T-cell (primary cell): ENCODE measurements around the gene HEPHL1. TPM values are rescaled to one million over a fixed set of nuclear protein-coding genes. Genes with fewer than 3 reads are reported as not detected.

Experiments used
- ATAC-seq, 4 experiments: fragments of 200-7000 bp in 3 of 4; fragments of 150-1000 bp in 1 of 4; cut with Tn5 transposase; replicated peaks in 1 of 4; 1 replicate in 3 of 4; 2 replicates in 1 of 4; pipeline ENCODE4 v1.10.0; 2021; ENCODE audit warnings: moderate library complexity in 3 of 4, mild to moderate bottlenecking in 2 of 4, moderate number of reproducible peaks in 1 of 4
- CTCF ChIA-PET, 2 donors: fragments of 300-600 bp; sonication (Branson Sonifier 250); formaldehyde crosslinking; loops; one replicate each; lab custom pipeline; 2022; ENCODE audit warnings: antibody characterized with exemption in 2 of 2; lab: Charles Lee
- POLR2A ChIA-PET, 2 donors: fragments of 300-600 bp; sonication (Branson Sonifier 250); formaldehyde crosslinking; loops; one replicate each; lab custom pipeline; 2022; ENCODE audit warnings: antibody characterized with exemption in 2 of 2; lab: Charles Lee
- DNase-seq, 35 experiments: peaks; one replicate each; pipeline versions ENCODE4 v3.0.0 to v3.0.0-alpha.2; 2013 to 2023
- H3K27ac ChIP-seq: one replicate; pipeline ENCODE4 v1.5.1; 2013; ENCODE audit warnings: low read length
- H3K27me3 ChIP-seq, 2 experiments: replicated peaks in 1 of 2; 1 replicate in 1 of 2; 2 replicates in 1 of 2; pipeline versions ENCODE4 v1.6.1 to v1.7.0; 2013; ENCODE audit warnings: low read length in 1 of 2, mixed read lengths in 1 of 2; ENCODE audit not compliant: control insufficient read depth in 2 of 2, insufficient read depth in 2 of 2; ENCODE audit errors: extremely low read depth in 1 of 2
- H3K36me3 ChIP-seq, 2 donors: 1 replicate in 1 of 2; 2 replicates in 1 of 2; pipeline versions ENCODE4 v1.6.1 to v1.7.0; 2013; ENCODE audit warnings: low read length in 1 of 2; ENCODE audit not compliant: control insufficient read depth in 2 of 2, insufficient read depth in 1 of 2; ENCODE audit errors: extremely low read depth in 1 of 2
- H3K4me1 ChIP-seq, 2 experiments: 1 replicate in 1 of 2; 2 replicates in 1 of 2; pipeline versions ENCODE4 v1.6.1 to v1.7.0; 2013; ENCODE audit warnings: low read length in 2 of 2, mixed read lengths in 1 of 2; ENCODE audit not compliant: insufficient read depth in 2 of 2, control insufficient read depth in 1 of 2; ENCODE audit errors: extremely low read depth in 1 of 2
- H3K4me3 ChIP-seq, 2 donors: 1 replicate in 1 of 2; 2 replicates in 1 of 2; pipeline versions ENCODE4 v1.5.1 to v1.7.0; 2013; ENCODE audit warnings: mild to moderate bottlenecking in 2 of 2, low read length in 1 of 2, moderate library complexity in 1 of 2; ENCODE audit not compliant: control insufficient read depth in 1 of 2; ENCODE audit errors: extremely low read depth in 1 of 2
- H3K9me3 ChIP-seq: 2 replicates; pipeline ENCODE4 v1.7.0; 2013
- H3K27ac Mint-ChIP-seq, 2 donors: one replicate each; pipeline ENCODE4 v1.8.0; 2020 to 2021; ENCODE audit warnings: mild to moderate bottlenecking in 2 of 2, mixed read lengths in 2 of 2
- H3K27me3 Mint-ChIP-seq, 2 donors: one replicate each; pipeline ENCODE4 v1.8.0; 2021 to 2022; ENCODE audit warnings: mixed read lengths in 2 of 2
- H3K36me3 Mint-ChIP-seq: one replicate; pipeline ENCODE4 v1.8.0; 2021; ENCODE audit warnings: mixed read lengths
- H3K4me1 Mint-ChIP-seq, 3 donors: one replicate each; pipeline ENCODE4 v1.8.0; 2020 to 2022; ENCODE audit warnings: mixed read lengths in 3 of 3, mild to moderate bottlenecking in 1 of 3
- H3K4me3 Mint-ChIP-seq, 3 donors: one replicate each; pipeline ENCODE4 v1.8.0; 2020 to 2022; ENCODE audit warnings: mild to moderate bottlenecking in 3 of 3, mixed read lengths in 3 of 3, moderate library complexity in 3 of 3
- H3K9me3 Mint-ChIP-seq, 3 donors: one replicate each; pipeline ENCODE4 v1.8.0; 2020 to 2022; ENCODE audit warnings: mixed read lengths in 3 of 3
- WGBS: methylation state at CpG from one replicate; pipeline ENCODE4 v1.1.5; 2013; ENCODE audit warnings: missing lambda C conversion rate; ENCODE audit not compliant: insufficient coverage; 5-methylcytosine and 5-hydroxymethylcytosine counted together
- total RNA-seq, 35 experiments: library from RNA in 6 of 35; stranded (reverse) in 6 of 35; fragments of 120-200 nt in 1 of 35; gene quantifications; one replicate each; pipeline versions ENCODE4 v1.2.1 to v1.2.4 and lab custom pipeline; 2013 to 2026

HEPHL1 gene
- total RNA-seq, 5 donors from 2014 or later (not counting 1 experiment from before 2014, with no cell fraction given): not detected

- no peak overlapping the region for H3K4me3 Mint-ChIP-seq
- Histone ChIP-seq H3K27me3 (peaks cover 2 to 5% of the 10 kb centered on the region in 2 experiments), H3K9me3 (no peaks in the 10 kb centered on the region), H3K27ac (no peak overlapping the region), H3K4me1 (no peaks in the 10 kb centered on the region), H3K4me3 (no peak overlapping the region), H3K36me3 (no peaks in the 10 kb centered on the region)
- CTCF ChIA-PET: no interaction called here
- no peak overlapping the region for H3K27ac Mint-ChIP-seq
- ATAC-seq (no peak), DNase-seq (no peak)
- no CpG with 5 or more reads among the region's 1 CpG for WGBS
- no peaks in the 10 kb centered on the region for H3K36me3 Mint-ChIP-seq
- H3K27me3 Mint-ChIP-seq: peaks cover 2 to 10% of the 10 kb centered on the region in 2 donors
- no peaks in the 10 kb centered on the region for H3K4me1 Mint-ChIP-seq
- POLR2A ChIA-PET: no interaction called here
- H3K9me3 Mint-ChIP-seq: peaks cover 4 to 14% (median 8%) of the 10 kb centered on the region in 3 donors
These were observed 8.9 kb downstream of the HEPHL1 start for GRCh38 chr11:94030059-94030458.

DNA sequence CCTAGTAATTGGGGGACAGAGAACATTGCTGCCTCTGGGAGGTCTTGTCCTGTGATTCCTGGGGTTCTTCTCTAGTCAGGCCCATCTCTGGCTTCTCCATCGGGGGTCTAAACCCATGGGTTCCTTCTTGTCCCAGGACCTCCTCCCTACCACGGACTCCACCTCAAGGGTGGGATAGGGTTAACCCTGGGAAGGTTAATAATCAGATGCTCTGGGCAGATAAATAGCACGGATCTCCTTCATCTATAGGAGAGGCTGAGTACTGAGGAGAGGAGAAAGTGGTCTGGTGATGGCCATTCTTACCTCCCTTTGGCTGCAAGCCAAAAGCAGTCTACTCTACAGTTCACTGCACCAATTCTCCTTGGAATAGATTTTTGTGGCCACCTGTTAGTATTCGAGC lies 10.5 kb downstream of the HEPHL1 start:
- WGBS: 33% methylated on average over 1 of the region's 4 CpGs
- peaks cover 2 to 5% of the 10 kb centered on the region in 2 experiments for H3K27me3 ChIP-seq
- no peak for ATAC-seq
- Mint-ChIP-seq H3K36me3 (no peaks in the 10 kb centered on the region), H3K9me3 (peaks cover 8 to 14% (median 8%) of the 10 kb centered on the region in 3 donors), H3K27ac (no peak overlapping the region), H3K4me3 (no peak overlapping the region), H3K4me1 (no peaks in the 10 kb centered on the region), H3K27me3 (peaks cover 2 to 10% of the 10 kb centered on the region in 2 donors)
- no peak overlapping the region for H3K4me3 ChIP-seq
- ChIA-PET POLR2A (no interaction called here), CTCF (no interaction called here)
- H3K36me3 ChIP-seq: no peaks in the 10 kb centered on the region
- H3K4me1 ChIP-seq: no peaks in the 10 kb centered on the region
- H3K9me3 ChIP-seq: no peaks in the 10 kb centered on the region
- no peak for DNase-seq
- H3K27ac ChIP-seq: no peak overlapping the region

GRCh38 chr11:94032066-94032465 lies 10.9 kb downstream of the HEPHL1 start:
- CTCF ChIA-PET: no interaction called here
- POLR2A ChIA-PET: no interaction called here

DNA sequence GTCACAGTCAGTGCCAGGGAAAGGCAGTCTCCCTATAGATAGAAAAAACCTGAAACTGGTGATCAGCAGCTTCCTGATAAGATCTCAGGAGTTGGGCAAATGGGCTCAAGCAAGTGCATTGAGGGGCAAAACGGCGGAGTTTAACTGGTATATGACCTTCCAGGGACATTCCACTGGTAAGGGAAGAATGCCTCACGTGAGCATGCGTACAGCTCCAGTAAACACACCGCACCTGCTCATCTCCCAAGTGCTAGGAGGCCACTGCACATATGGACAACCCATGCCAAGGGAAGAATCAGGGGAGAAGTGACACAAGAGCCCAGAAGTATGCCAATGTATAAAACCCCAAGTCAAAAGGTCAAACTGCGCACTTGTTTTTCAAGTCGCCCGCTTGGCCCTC lies 11.6 kb downstream of the HEPHL1 start:
- Mint-ChIP-seq H3K27me3 (peaks cover 2 to 3% of the 10 kb centered on the region in 2 donors), H3K27ac (no peak overlapping the region), H3K4me3 (no peak overlapping the region), H3K36me3 (no peaks in the 10 kb centered on the region), H3K9me3 (peaks cover 0 to 7% (median 4%) of the 10 kb centered on the region in 3 donors), H3K4me1 (no peaks in the 10 kb centered on the region)
- H3K4me3 ChIP-seq: no peak overlapping the region
- H3K27me3 ChIP-seq: peaks cover 2 to 3% of the 10 kb centered on the region in 2 experiments
- ChIA-PET POLR2A (no interaction called here), CTCF (no interaction called here)
- no peak for DNase-seq
- H3K4me1 ChIP-seq: no peaks in the 10 kb centered on the region
- H3K9me3 ChIP-seq: no peaks in the 10 kb centered on the region
- ATAC-seq: no peak
- 80% methylated on average over 7 of the region's 8 CpGs for WGBS
- H3K36me3 ChIP-seq: no peaks in the 10 kb centered on the region
- no peak overlapping the region for H3K27ac ChIP-seq

More at GRCh38 chr11:94032066-94032465, 10.9 kb downstream of the HEPHL1 start:
- Mint-ChIP-seq H3K27ac (no peak overlapping the region), H3K9me3 (peaks cover 5 to 11% (median 5%) of the 10 kb centered on the region in 3 donors), H3K36me3 (no peaks in the 10 kb centered on the region), H3K4me1 (no peaks in the 10 kb centered on the region), H3K4me3 (no peak overlapping the region), H3K27me3 (peaks cover 2 to 7% of the 10 kb centered on the region in 2 donors)
- Histone ChIP-seq H3K36me3 (no peaks in the 10 kb centered on the region), H3K27me3 (peaks cover 2 to 5% of the 10 kb centered on the region in 2 experiments), H3K9me3 (no peaks in the 10 kb centered on the region), H3K4me1 (no peaks in the 10 kb centered on the region), H3K4me3 (no peak overlapping the region), H3K27ac (no peak overlapping the region)
- 68% methylated on average over 3 of the region's 5 CpGs for WGBS
- ATAC-seq: no peak
- DNase-seq: no peak

DNA sequence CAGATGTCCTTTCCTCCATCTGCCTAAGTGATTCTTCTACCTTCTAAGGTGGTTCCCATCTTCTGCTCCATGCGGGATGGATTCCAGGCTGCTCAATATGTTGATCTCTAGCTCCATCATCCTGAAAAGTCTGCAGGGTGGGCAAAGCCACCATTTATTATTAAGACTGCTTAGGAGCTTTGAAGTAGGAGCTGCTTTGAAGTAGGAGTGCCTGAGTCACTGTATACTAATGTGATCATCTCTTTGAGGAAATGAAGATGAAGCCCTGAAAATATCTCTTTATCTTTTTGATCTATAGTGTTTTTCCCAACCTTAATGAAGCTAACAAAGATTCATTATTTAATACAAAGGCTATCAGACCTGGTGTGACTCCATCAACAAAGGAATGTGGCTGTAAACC lies 13.1 kb downstream of the HEPHL1 start:
- H3K9me3 ChIP-seq: no peaks in the 10 kb centered on the region
- ChIA-PET POLR2A (no interaction called here), CTCF (interaction anchor here in 1 of 2 donors (0.5 kb wide), 1 partner anchor 345 kb away, joined by 5 read pairs; no protein-coding TSS in a partner anchor)
- H3K27ac Mint-ChIP-seq: no peak overlapping the region
- no peaks in the 10 kb centered on the region for H3K36me3 ChIP-seq
- H3K27ac ChIP-seq: no peak overlapping the region
- no peaks in the 10 kb centered on the region for H3K4me1 ChIP-seq
- no peaks in the 10 kb centered on the region for H3K4me1 Mint-ChIP-seq
- no CpG with 5 or more reads among the region's 1 CpG for WGBS
- no peak for ATAC-seq
- DNase-seq: no peak
- H3K9me3 Mint-ChIP-seq: peaks cover 0 to 4% (median 3%) of the 10 kb centered on the region in 3 donors
- no peak overlapping the region for H3K4me3 ChIP-seq
- H3K27me3 ChIP-seq: peaks cover 0 to 2% of the 10 kb centered on the region in 2 experiments
- H3K36me3 Mint-ChIP-seq: no peaks in the 10 kb centered on the region
- H3K27me3 Mint-ChIP-seq: peaks cover 0 to 3% of the 10 kb centered on the region in 2 donors
- H3K4me3 Mint-ChIP-seq: no peak overlapping the region

- CTCF ChIA-PET: no interaction called here
These were observed 14.9 kb downstream of the HEPHL1 start for GRCh38 chr11:94036096-94036495.

More at GRCh38 chr11:94036096-94036495, 14.9 kb downstream of the HEPHL1 start:
- Mint-ChIP-seq H3K36me3 (no peaks in the 10 kb centered on the region), H3K27ac (no peak overlapping the region), H3K4me1 (no peaks in the 10 kb centered on the region), H3K9me3 (peaks cover 0 to 4% (median 3%) of the 10 kb centered on the region in 3 donors), H3K4me3 (no peak overlapping the region), H3K27me3 (peaks cover 0 to 3% of the 10 kb centered on the region in 2 donors)
- no peak for ATAC-seq
- Histone ChIP-seq H3K27ac (no peak overlapping the region), H3K36me3 (no peaks in the 10 kb centered on the region), H3K4me1 (no peaks in the 10 kb centered on the region), H3K9me3 (no peaks in the 10 kb centered on the region), H3K4me3 (no peak overlapping the region), H3K27me3 (peaks cover 0 to 2% of the 10 kb centered on the region in 2 experiments)
- DNase-seq: no peak
- POLR2A ChIA-PET: no interaction called here
- no CpG with 5 or more reads among the region's 2 CpGs for WGBS
